Tibial artery (tissue), 4 donors: ENCODE results near the gene RAB1B.
A peak's percentile ranks its signal among the peaks of the same experiment; 100 is the strongest.
"Not testable (repeated sequence)": the region's sequence is repeated elsewhere in the genome, so short reads cannot be mapped to it uniquely, and the experiment has no call there.

Experiments
- DNase-seq, 2 donors: peaks; one replicate each; pipeline ENCODE4 v3.0.0-alpha.2; 2019
- H3K27ac ChIP-seq, 2 donors: fragments of 200-600 bp; sonication (generic) in 1 of 2; 1 replicate in 1 of 2; 2 replicates in 1 of 2; pipeline ENCODE4 v1.5.1; 2018 to 2019; ENCODE audit warnings: mild to moderate bottlenecking in 1 of 2
- H3K27me3 ChIP-seq, 2 donors: fragments of 200-600 bp; sonication (generic) in 1 of 2; one replicate each; pipeline versions ENCODE4 v1.5.1 to v1.6.0; 2016 to 2019
- H3K36me3 ChIP-seq, 3 donors: fragments of 200-600 bp; sonication (generic) in 2 of 3; one replicate each; pipeline ENCODE4 v1.5.1; 2016 to 2019; ENCODE audit warnings: mild to moderate bottlenecking in 2 of 3
- H3K4me1 ChIP-seq, 4 donors: fragments of 200-600 bp; sonication (generic) in 2 of 4; 1 replicate in 3 of 4; 2 replicates in 1 of 4; pipeline ENCODE4 v1.5.1; 2016 to 2019
- H3K4me3 ChIP-seq, 2 donors: fragments of 200-600 bp; sonication (generic) in 1 of 2; 1 replicate in 1 of 2; 2 replicates in 1 of 2; pipeline ENCODE4 v1.5.1; 2018 to 2019; ENCODE audit warnings: mild to moderate bottlenecking in 2 of 2
- H3K9me3 ChIP-seq, 3 donors: fragments of 200-600 bp; sonication (generic) in 1 of 3; one replicate each; pipeline ENCODE4 v1.5.1; 2016 to 2019
- intact Hi-C: fragments of 100-400 bp; cut with DNase I; formaldehyde crosslinking; loops from one replicate; pipeline ENCODE4 v1.15.0; 2023; ENCODE audit warnings: low total_unique reads
- TF ChIP-seq, protein P1 (sequence below), 2 experiments: fragments of 200-600 bp in 1 of 2; fragments of 450-650 bp in 1 of 2; IDR thresholded peaks; one replicate each; pipeline ENCODE4 v1.5.1; 2017 to 2019; ENCODE audit warnings: antibody characterized with exemption in 2 of 2, mild to moderate bottlenecking in 1 of 2, moderate library complexity in 1 of 2

The RAB1B gene

DNA sequence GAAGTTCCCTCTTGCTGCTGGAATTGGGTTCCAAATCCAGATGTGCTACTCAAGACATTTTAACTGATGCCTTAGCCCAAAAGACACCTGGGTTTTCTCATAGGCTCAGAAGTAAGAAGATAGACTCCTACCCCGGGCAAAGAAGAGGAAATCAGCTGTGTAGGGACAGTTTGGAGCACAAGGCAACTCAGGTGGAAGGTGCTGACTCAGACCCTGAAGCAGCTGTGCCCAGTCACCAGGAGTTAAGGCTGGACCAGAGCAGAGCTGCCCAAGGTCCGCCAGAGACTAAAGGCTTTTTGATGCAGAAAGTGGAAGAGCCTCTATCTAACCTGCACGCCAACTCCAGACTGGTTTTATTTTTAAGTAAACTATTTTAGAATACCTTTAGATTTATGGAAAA, 20.6 kb upstream of the RAB1B start:
- Histone ChIP-seq H3K36me3 (peaks cover 0 to 69% (median 18%) of the 10 kb centered on the region in 3 donors), H3K4me1 (no peaks in the 10 kb centered on the region), H3K27me3 (no peaks in the 10 kb centered on the region), H3K9me3 (no peaks in the 10 kb centered on the region), H3K27ac (no peak overlapping the region), H3K4me3 (no peak overlapping the region)
- TF ChIP-seq, protein P1, sequence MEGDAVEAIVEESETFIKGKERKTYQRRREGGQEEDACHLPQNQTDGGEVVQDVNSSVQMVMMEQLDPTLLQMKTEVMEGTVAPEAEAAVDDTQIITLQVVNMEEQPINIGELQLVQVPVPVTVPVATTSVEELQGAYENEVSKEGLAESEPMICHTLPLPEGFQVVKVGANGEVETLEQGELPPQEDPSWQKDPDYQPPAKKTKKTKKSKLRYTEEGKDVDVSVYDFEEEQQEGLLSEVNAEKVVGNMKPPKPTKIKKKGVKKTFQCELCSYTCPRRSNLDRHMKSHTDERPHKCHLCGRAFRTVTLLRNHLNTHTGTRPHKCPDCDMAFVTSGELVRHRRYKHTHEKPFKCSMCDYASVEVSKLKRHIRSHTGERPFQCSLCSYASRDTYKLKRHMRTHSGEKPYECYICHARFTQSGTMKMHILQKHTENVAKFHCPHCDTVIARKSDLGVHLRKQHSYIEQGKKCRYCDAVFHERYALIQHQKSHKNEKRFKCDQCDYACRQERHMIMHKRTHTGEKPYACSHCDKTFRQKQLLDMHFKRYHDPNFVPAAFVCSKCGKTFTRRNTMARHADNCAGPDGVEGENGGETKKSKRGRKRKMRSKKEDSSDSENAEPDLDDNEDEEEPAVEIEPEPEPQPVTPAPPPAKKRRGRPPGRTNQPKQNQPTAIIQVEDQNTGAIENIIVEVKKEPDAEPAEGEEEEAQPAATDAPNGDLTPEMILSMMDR (IDR thresholded peaks at IDR 0.05), result no peak
- intact Hi-C loops, result no loop called here
- no peak for DNase-seq

DNA sequence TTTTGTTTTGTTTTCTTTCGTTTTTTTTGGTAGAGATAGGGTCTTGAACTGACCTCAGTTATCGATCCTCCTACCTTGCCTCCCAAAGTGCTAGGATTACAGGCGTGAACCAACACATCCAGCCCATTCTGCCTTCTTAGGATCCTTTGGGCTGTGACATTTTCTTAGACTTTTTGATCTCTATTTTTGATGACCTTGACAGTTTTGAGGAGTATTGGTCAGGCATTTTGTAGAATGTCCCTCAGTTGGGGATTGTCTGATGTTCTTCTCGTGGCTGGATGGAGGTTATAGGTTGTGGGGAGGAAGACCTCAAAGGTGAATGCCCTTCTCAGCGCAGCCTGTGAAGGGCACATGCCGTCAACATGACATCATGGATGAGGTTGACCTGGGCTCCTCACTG, 19.5 kb upstream of the RAB1B start:
- TF ChIP-seq, protein P1 (IDR thresholded peaks at IDR 0.05), result no peak
- no peaks in the 10 kb centered on the region for H3K4me1 ChIP-seq

DNA sequence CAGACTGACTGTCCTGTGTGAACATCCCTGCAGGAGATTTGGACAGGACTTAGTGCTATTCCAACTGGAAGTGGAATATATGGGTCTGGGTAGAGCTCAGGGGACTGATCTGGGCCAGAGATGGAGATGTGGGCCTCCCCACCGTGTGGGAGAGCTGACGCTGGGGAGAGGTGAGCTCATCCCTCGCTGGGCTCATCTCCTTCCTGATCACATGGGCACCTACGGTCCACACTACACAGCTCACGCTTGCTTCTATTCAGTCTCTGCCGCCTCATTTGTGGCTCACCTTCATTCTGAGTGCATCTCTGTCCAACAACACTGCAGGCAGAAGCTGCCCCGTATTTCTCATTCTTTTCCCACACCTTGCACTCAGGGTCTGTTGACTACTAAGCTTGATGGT, 16.6 kb upstream of the RAB1B start:
- TF ChIP-seq, protein P1 (IDR thresholded peaks at IDR 0.05), result no peak
- intact Hi-C loops, result no loop called here
- no peak overlapping the region for H3K4me3 ChIP-seq
- no peak for DNase-seq
- H3K27me3 ChIP-seq, result no peaks in the 10 kb centered on the region
- peaks cover 0 to 29% (median under 1%) of the 10 kb centered on the region in 3 donors for H3K36me3 ChIP-seq
- H3K4me1 ChIP-seq, result peaks cover 0 to 5% (median under 1%) of the 10 kb centered on the region in 4 donors
- H3K9me3 ChIP-seq, result no peaks in the 10 kb centered on the region
- H3K27ac ChIP-seq, result no peak overlapping the region

More for the DNA sequence above, 19.5 kb upstream of the RAB1B start:
- H3K36me3 ChIP-seq, result peaks cover 0 to 58% (median 7%) of the 10 kb centered on the region in 3 donors
- H3K9me3 ChIP-seq, result no peaks in the 10 kb centered on the region
- DNase-seq, result no peak
- intact Hi-C loops, result no loop called here
- H3K4me3 ChIP-seq, result no peak overlapping the region
- H3K27ac ChIP-seq, result no peak overlapping the region
- H3K27me3 ChIP-seq, result no peaks in the 10 kb centered on the region

DNA sequence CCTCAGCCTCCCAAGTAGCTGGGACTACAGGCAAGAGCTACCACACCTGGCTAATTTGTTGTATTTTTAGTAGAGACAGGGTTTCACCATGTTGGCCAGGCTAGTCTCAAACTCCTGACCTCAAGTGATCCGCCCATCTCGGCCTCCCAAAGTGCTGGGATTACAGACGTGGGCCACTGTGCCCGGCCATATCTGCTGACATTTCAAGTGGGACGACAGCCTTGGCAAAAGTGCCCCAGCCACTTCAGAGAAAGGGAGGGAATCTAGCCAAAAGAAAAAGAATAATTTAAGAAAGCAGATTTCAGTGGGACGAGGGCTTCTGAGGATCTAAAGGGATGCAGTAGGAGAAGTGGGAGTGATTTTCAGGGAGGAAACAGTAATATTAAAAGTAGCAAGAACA, 15.4 kb upstream of the RAB1B start:
- H3K4me3 ChIP-seq, H3K27ac ChIP-seq, H3K4me1 ChIP-seq, H3K9me3 ChIP-seq, intact Hi-C loops, H3K27me3 ChIP-seq, DNase-seq: not testable (repeated sequence)
- H3K36me3 ChIP-seq, result peaks cover 0 to 22% (median 0%) of the 10 kb centered on the region in 3 donors

DNA sequence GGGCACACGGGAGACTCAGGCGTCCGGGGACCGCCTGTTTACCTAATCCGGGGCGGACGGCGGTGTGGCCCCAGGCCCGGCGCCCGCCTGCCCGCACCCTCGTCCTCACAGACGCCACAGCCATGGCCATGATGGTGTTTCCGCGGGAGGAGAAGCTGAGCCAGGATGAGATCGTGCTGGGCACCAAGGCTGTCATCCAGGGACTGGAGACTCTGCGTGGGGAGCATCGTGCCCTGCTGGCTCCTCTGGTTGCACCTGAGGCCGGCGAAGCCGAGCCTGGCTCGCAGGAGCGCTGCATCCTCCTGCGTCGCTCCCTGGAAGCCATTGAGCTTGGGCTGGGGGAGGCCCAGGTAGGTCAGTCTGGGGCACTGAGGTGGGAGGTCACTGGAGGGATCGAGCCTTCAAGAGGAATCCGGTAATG, 10.0 kb upstream of the RAB1B start:
- no peaks in the 10 kb centered on the region for H3K9me3 ChIP-seq
- peak overlapping the region; percentile 91 to 99 for H3K4me3 ChIP-seq
- intact Hi-C loops, result loop anchor here (2.0 kb wide), 1 partner anchor 36 kb away; no protein-coding TSS in a partner anchor
- no peak for DNase-seq
- peaks cover 0 to 23% (median 10%) of the 10 kb centered on the region in 4 donors for H3K4me1 ChIP-seq
- TF ChIP-seq, protein P1 (IDR thresholded peaks at IDR 0.05), result no peak
- peaks cover 11 to 43% (median 21%) of the 10 kb centered on the region in 3 donors for H3K36me3 ChIP-seq
- no peaks in the 10 kb centered on the region for H3K27me3 ChIP-seq
- H3K27ac ChIP-seq, result peak overlapping the region; percentile 78 to 91

DNA sequence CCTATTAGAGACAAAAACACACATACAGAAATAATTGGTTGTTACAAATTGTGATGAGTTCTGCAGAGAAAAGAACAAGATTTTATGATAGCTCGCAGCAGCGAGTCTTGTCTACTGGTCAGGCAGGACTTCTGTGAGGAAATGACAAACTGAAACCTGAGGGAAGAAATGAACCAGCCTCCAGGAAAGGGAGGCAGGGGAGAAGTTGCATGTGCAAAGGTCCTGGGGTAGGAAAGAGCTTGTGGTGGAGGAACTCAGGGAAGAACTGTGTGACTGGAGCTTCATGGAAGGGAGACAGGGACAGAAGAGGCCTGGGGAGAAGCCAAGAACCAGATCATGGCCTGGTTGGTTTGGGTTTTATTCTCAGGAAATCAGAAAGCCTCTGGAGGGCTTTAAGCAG, 9.2 kb upstream of the RAB1B start:
- H3K36me3 ChIP-seq, result peaks cover 14 to 50% (median 28%) of the 10 kb centered on the region in 3 donors
- intact Hi-C loops, result loop anchor here (2.0 kb wide), 1 partner anchor 36 kb away; no protein-coding TSS in a partner anchor
- H3K27ac ChIP-seq, result no peak overlapping the region
- H3K4me1 ChIP-seq, result peaks cover 0 to 23% (median 10%) of the 10 kb centered on the region in 4 donors
- no peak overlapping the region for H3K4me3 ChIP-seq
- DNase-seq, result no peak
- TF ChIP-seq, protein P1 (IDR thresholded peaks at IDR 0.05), result no peak
- no peaks in the 10 kb centered on the region for H3K9me3 ChIP-seq
- H3K27me3 ChIP-seq, result no peaks in the 10 kb centered on the region
